HG03571 (cell line): ENCODE results near the gene MRPL4.

Source experiments
- ATAC-seq: cut with Tn5 transposase; IDR thresholded peaks from one replicate; pipeline ENCODE4 v1.9.1; 2021; ENCODE audit not compliant: unreplicated experiment

Gene MRPL4

DNA sequence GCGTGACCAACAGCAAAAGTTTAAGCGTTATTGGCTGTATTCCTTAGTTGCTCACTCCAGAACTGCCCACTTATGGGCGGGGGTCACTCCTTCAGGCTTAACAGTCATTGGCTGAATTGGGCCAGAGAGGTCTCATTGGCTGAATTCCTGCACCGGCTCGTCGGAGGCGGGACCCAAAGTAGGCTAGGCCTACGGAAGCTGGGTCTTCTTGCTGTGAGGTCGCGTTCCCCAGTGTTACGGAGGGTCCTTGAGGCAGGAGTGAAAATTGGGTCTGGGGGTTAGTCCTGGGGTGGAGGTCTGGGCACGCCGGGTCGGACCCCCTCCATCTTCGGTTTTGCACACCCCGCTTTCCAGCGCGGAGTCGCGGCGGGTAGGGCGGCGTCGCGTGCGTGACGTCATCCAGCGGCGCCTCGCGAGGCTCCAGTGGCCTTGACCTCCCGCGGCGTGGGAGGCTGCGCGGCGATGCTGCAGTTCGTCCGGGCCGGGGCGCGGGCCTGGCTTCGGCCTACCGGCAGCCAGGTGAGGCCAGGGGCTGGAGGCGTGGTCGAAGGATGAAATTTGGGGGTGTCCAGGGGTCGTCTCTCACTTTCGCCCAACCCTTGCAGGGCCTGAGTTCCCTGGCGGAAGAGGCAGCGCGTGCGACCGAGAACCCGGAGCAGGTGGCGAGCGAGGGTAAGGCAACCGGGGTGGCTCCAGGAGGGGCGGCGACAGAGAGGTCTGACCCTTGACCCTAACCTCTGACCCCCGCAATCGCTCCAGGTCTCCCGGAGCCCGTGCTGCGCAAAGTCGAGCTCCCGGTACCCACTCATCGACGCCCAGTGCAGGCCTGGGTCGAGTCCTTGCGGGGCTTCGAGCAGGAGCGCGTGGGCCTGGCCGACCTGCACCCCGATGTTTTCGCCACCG is at the start of gene MRPL4:
MRPL4 (plus strand) TSS at position 423 of the 903 bp plus-strand sequence; CDS start at position 463, 40 bp downstream.
- ATAC-seq, result peak; percentile 74

DNA sequence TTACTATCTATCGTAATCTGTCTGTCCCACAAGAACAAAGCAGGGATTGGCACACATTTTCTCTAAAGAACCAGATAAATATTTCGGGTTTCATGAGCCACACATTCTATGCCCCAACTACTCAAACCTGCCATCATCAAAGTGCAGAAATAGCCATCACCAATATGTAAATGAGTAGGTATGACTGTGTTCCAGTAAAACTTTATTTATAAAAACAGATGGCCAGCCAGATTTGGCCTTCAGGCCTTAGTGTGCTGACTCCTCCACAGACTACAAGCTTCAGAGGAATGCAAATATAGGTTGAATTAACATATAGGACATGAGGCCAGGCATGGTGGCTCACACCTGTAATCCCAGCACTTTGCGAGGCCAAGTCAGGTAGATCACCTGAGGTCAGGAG is 48.3 kb upstream of the MRPL4 start:
- ATAC-seq, result no peak

DNA sequence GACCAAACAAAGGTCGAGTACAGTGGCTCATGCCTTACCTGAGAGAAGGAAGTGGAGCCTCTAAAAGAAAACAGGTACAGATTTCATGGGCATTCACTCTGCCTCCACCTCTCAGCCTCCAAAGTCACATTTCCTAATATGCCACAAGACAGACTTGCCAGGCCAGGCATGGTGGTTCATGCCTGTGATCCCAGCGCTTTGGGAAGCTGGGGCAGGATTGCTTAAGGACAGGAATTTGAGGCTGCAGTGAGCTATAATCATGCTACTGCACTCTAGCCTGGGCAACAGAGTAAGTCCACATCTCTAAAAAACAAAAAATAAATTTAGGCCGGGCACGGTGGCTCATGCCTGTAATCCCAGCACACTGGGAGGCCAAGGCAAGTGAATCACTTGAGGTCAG is 46.4 kb upstream of the MRPL4 start:
- ATAC-seq, result no peak

DNA sequence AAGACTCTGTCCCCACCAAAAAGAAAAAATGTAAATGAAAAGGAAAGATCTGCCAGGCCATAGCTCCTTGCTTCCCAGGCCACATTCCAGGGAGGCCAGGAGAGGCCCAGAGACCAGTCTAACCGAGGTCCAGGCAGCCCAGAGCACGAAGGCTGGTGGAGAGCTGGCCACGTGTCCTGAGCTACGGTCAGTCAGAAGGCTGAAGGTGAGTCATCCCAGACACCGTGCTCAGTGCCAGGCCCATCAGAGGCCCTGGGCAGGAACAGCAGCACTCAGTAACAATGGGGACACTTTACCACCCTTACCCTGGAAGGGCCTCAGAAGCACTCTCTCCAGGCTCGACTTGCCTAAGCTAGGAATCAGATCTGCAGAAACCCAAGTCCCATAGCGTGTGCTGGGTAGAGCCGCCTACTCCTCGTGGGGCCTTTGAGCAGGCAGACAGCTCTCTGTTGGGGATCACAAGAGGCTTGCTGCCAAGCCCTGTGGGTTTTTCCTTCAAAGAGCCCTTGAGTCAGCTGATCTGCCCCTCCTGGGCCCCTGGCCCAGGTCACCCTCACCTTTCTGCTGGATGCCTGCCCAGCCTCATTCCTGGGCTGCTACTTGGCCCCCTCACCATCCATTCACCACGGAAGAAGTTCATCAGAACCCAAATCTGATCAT is 45.7 kb upstream of the MRPL4 start:
- ATAC-seq, result no peak

DNA sequence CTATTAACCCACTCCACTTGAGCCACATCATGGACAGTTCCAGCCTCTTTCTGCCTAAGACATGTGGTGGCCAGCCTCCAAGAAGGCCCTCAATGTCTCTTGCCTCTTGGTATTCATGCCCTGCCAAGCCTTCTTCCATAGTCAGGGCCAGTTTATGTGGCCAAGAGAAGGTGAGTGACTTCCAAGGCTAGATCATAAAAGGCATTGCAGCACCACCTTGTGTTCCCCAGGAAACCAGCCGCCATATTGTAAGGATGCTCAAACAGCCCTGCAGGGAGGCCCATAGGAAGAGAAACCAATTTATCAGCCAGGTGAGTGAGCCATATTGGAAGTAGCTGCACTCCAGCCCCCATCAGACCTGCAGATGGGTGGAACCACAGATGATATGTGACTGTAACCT is 45.0 kb upstream of the MRPL4 start:
- ATAC-seq, result no peak

DNA sequence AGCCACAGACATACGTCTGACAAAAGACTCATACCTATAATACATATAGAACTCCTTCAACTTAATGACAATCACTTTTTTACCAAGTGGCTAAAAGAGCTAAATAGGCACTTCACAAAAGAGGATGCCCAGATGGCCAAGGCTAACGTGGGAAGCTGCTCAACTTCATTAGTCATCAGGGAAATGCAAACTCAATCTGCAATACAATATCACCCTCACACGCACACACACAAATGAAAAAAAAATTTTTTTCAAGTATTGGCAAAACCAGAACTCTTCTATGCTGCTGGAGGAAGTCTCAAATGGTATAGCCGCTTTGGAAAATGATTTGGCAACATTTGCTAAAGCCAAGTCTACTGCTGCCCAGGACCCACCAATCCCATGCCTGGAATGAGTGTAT is 42.7 kb upstream of the MRPL4 start:
- ATAC-seq, result no peak

DNA sequence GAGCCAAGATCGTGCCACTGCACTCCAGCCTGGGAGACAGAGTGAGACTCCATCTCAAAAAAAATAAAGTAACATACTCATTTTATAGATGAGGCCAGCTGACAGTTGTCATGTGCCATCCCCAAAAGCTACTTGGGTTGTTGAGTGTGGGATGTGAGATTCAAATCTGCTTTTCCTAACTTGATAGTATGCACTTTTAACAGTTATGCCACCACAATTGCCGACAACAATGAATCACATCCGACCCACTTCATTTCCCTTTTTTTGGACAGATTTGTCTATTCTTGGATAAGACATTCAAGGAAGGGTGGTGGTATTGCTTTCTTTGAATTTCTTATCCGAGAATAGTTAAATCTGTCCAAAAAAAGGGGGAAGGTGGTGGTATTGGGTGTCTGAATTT is 41.0 kb upstream of the MRPL4 start:
- ATAC-seq, result no peak

DNA sequence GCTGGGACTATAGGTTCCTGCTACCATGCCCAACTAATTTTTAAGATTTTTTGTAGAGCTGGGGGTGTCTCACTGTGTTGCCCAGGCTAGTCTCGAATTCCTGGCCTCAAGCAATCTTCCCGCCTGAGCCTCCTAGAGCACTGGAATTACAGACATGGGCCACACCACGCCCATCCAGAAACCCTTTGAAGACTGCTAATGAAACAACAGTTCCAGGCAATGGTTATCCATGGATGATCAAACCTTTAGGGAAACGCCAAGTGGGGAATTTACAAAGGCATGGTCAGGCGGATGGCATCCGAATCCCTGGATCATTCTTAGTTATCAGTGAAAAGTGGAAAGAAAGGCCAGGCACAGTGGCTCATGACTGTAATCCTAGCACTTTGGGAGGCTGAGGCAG is 40.3 kb upstream of the MRPL4 start:
- ATAC-seq, result no peak

DNA sequence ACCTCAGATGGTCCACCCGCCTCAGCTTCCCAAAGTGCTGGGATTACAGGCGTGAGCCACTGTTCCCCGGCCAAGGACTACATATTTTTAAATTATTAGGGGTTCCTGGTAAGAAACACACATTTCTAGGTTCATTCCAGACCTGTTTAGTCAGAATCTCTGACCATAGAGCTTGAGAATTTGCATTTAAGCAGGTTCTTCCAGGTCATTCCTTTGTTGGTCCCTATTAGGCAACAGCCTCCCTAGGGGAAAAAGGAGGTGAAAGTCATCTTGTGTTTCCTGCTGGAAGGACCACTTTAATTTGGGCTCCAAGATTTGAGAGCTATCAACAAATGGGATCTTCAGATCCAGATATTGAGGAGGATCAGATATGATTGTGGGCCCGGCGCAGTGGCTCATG is 37.2 kb upstream of the MRPL4 start:
- no peak for ATAC-seq

DNA sequence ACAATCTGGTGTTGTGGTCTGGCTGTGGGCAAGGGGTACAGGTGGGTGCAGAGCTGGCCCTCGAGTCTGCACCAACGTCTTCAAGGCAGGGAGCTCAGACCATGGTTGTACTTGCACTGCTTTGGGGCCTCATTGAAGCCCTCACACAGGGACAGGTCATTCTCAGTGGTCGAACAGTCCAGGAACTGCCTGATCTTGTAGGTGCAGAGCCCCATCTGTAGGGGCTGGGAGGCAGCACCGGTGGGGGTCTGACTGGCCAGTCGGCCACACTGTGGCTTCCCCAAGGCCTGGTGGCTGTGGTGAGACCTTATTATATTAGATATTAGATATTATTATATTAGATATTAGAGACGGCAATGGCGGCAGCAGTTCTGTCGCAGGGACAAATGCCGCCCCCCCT is 34.9 kb upstream of the MRPL4 start:
- no peak for ATAC-seq

DNA sequence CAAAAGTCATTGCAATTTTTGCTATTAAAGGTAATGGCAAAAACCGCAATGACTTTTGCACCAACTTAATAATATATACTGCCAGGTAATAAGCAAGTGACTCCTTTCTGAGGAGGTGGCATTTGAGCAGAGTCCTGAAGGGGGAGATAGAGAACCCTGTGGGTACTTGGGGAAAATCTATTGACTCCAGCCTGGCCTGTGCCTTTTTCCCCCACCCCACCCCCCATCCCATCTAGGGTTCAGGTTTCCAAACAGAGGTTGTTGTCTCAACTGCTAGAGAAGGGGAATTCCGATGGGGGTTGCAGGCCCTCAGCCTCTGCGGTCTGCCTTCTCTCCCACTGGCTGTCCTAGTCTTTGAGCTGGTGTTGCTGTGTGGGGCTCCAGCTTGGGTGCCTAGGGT is 32.3 kb upstream of the MRPL4 start:
- peak; percentile 50 for ATAC-seq

DNA sequence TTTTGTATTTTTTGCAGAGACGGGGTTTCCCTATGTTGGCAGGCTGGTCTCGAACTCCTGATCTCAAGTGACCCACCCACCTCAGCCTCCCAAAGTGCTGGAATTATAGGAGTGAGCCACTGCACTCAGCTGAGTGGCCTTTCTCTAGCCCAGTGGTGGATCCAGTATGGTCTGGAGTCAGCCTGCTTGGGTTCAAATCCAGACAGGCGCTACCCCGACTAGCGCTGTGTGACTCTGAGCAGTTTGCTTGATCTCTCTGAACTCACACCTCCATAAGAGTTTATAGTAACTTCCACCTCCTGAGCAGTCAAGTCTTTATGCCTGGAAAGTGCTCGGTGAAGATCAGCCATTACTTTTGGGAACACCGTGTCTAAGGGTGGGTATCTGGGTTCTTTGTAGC is 31.3 kb upstream of the MRPL4 start:
- ATAC-seq, result no peak

DNA sequence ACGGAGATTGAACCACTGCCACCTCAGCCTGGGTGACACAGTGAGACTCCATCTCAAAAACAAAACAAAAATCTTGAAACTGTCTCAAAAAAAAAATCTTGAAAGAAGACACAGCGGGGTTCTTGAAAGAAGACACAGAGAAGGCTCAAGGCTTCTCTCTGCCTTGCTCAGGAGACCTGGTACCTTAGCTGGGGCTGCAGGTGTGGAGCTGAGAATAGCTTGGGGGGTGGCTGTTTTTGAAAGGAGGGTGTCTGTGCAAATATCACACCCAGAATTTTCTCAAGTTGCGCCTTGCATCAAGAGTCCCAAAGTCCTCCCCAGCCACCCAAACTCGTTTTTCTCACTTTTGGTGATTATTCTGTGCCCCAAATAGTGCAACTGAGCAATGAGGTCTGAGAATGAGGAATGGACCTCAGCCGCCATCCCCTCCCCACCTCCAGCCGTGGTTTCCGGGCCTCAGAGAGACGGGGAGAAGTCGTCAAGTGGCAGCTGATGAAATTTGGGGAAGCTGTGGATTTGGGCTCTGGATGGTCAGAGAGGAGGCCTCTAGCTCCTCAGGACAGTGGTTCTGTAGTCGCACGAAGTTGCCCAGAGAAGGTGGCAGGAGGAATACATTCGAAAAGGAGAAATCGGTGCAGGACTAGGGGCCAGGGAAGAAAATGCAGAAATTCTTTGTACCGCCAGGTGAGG is 29.7 kb upstream of the MRPL4 start:
- ATAC-seq, result no peak

GRCh38 chr19:10223488-10224213 is 28.4 kb upstream of the MRPL4 start:
- ATAC-seq, result no peak

- ATAC-seq, result no peak
Observed at GRCh38 chr19:10224337-10224736, 27.7 kb upstream of the MRPL4 start.

DNA sequence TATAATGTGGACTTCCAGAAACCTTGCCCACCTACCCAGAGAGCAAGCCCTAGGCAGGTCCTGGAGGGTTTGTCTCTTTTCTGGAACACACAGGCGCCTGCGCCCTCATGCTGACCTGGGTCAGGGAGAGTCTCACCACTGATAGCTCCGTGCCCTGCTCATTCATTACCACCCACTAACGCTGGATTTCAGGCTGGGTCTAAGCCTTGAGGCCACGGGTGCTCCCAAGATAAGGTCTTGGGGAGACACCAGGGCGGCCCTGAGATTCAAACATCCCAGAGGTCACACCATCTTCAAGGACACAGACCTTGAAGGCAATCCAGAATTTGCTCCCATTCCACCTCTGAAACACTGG is 26.0 kb upstream of the MRPL4 start:
- ATAC-seq, result no peak

DNA sequence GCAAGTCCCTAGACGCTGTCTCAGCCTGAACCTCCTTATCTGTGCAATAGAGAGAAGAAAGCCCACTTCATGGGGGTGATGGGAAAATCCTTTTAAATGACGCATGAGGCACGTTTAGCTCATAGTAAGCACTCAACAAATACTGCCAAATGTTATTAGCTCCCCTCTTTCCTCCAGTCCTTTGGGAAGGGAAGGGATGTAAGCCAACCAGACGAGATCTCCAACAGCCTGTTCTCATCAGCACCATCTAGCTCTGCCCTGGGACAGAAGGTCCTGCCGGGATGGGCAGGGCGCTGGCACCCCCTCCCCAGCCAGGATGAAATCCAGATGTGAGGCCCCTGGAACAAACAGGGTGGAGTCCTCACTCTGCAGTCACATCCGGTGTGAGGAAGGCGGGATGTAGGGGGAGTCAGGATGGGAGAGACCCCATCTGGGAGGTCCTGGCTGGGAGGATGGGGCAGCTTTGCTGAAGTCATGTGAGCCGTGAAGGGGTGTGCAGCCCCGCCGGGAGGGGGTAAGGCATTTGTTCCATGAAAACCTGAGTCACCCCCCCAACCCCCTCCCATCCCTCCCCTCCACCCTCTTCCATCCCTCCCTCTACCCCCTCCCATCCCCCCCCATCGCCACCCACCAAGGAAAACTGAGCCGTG is 25.5 kb upstream of the MRPL4 start:
- no peak for ATAC-seq

GRCh38 chr19:10227026-10227971 is 24.7 kb upstream of the MRPL4 start:
- ATAC-seq, result no peak

- ATAC-seq, result no peak
Observed at GRCh38 chr19:10228393-10228792, 23.6 kb upstream of the MRPL4 start.

DNA sequence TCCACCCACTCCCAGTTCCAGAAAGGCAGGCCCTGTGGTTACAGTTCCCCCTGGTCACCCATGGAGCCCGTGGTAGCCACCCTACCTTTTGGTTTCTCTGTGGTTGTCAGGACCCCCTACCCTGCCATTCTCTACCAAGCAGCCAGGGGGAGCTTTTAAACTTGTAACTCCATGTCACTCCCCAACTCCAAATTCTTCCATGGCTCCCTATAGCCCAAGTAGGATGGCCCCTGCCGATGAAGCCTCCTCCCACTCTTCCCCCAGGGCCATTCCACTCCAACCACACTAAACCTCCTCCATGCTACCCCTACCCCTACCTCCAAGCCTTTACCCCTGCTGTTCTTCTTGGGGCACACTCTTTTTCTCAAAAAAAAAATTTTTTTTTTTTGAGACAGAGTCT is 23.1 kb upstream of the MRPL4 start:
- no peak for ATAC-seq
